DOHH2 (cell line): ENCODE measurements around the gene LTA4H.

Source experiments
- H3F3A ChIP-seq: fragments of 200-600 bp; sonication (generic), shearing (Covaris generic); 2 replicates; pipeline ENCODE4 v1.6.0; 2016; ENCODE audit warnings: antibody characterized with exemption, mild to moderate bottlenecking; ENCODE audit not compliant: control insufficient read depth, insufficient read depth
- H3K27ac ChIP-seq: fragments of 200-600 bp; sonication (generic); 2 replicates; pipeline ENCODE4 v1.5.1; 2014; ENCODE audit warnings: low read depth, mild to moderate bottlenecking, low read length, moderate library complexity
- H3K27me3 ChIP-seq: fragments of 200-600 bp; sonication (generic); 2 replicates; pipeline ENCODE4 v1.6.1; 2014; ENCODE audit warnings: mild to moderate bottlenecking, low read length, mixed read lengths; ENCODE audit not compliant: control insufficient read depth
- H3K36me3 ChIP-seq: fragments of 200-600 bp; sonication (generic); 2 replicates; pipeline ENCODE4 v1.6.1; 2014; ENCODE audit warnings: mild to moderate bottlenecking, low read length, moderate library complexity, mixed read lengths; ENCODE audit not compliant: control insufficient read depth
- H3K4me1 ChIP-seq: fragments of 200-600 bp; sonication (generic); 2 replicates; pipeline ENCODE4 v1.6.1; 2014; ENCODE audit warnings: mild to moderate bottlenecking, low read length, mixed read lengths; ENCODE audit not compliant: control insufficient read depth
- H3K4me2 ChIP-seq: fragments of 200-600 bp; sonication (generic); 2 replicates; pipeline ENCODE4 v1.6.0; 2014; ENCODE audit warnings: mild to moderate bottlenecking, low read length, moderate library complexity
- H3K4me3 ChIP-seq: fragments of 200-600 bp; sonication (generic); 2 replicates; pipeline ENCODE4 v1.5.1; 2014; ENCODE audit warnings: mild to moderate bottlenecking, low read length, mixed read lengths
- H3K79me2 ChIP-seq: fragments of 200-600 bp; sonication (generic); 2 replicates; pipeline ENCODE4 v1.6.1; 2014; ENCODE audit warnings: mild to moderate bottlenecking, low read length, mixed read lengths; ENCODE audit not compliant: control insufficient read depth
- H3K9me2 ChIP-seq: fragments of 200-600 bp; sonication (generic); replicated peaks from 2 replicates; pipeline ENCODE4 v1.6.1; 2014; ENCODE audit warnings: mild to moderate bottlenecking, low read length, mixed read lengths; ENCODE audit not compliant: control insufficient read depth
- H3K9me3 ChIP-seq: fragments of 200-600 bp; sonication (generic); 2 replicates; pipeline ENCODE4 v1.6.1; 2014; ENCODE audit warnings: antibody characterized with exemption, low read length, mixed read lengths; ENCODE audit not compliant: control insufficient read depth, insufficient read depth
- H4K20me1 ChIP-seq: fragments of 200-600 bp; sonication (generic); 2 replicates; pipeline ENCODE4 v1.6.0; 2014; ENCODE audit warnings: low read depth, mild to moderate bottlenecking, antibody characterized with exemption, low read length, moderate library complexity; ENCODE audit not compliant: control insufficient read depth, insufficient read depth
- EZH2phosphoT487 ChIP-seq: fragments of 200-600 bp; sonication (generic); IDR thresholded peaks from 2 replicates; pipeline ENCODE4 v1.6.1; 2017; ENCODE audit warnings: borderline replicate concordance, mild to moderate bottlenecking, antibody characterized with exemption, low read length, moderate library complexity, mixed read lengths
- TF ChIP-seq, protein P1 (sequence below): fragments of 200-600 bp; sonication (generic); IDR thresholded peaks from one replicate; pipeline ENCODE4 v1.5.1; 2014; ENCODE audit warnings: antibody characterized with exemption, mild to moderate bottlenecking, low read depth, low read length; ENCODE audit not compliant: poor library complexity, severe bottlenecking

The LTA4H gene

DNA sequence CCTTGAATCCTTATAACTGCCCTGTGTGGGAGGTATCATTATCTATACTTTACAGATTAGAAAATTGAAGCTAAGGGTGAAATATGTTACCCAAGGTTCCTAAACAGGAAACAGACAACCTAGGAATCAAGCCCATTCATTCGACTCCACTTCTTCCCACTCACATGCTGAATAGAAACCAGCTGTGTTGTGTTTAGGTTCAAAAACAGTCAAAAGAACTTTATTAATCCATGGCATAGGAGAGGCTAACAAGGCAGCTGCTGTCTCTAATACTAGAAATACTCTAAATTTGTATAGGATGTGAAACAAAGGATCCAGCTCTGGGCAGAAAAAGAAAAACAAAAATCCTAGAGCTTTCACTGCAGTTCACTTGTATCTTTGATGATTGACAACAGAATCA is 82.4 kb downstream of the LTA4H start:
- Histone ChIP-seq H3K27me3 (peaks cover 21% of the 10 kb centered on the region), H3K36me3 (no peaks in the 10 kb centered on the region), H3K9me3 (no peaks in the 10 kb centered on the region), H3F3A (no peaks in the 10 kb centered on the region), H3K79me2 (no peaks in the 10 kb centered on the region), H3K9me2 (no peaks in the 10 kb centered on the region), H3K4me1 (no peaks in the 10 kb centered on the region), H4K20me1 (no peaks in the 10 kb centered on the region), H3K4me2 (no peak overlapping the region), H3K4me3 (no peak overlapping the region), H3K27ac (no peak overlapping the region)
- TF ChIP-seq, protein P1, sequence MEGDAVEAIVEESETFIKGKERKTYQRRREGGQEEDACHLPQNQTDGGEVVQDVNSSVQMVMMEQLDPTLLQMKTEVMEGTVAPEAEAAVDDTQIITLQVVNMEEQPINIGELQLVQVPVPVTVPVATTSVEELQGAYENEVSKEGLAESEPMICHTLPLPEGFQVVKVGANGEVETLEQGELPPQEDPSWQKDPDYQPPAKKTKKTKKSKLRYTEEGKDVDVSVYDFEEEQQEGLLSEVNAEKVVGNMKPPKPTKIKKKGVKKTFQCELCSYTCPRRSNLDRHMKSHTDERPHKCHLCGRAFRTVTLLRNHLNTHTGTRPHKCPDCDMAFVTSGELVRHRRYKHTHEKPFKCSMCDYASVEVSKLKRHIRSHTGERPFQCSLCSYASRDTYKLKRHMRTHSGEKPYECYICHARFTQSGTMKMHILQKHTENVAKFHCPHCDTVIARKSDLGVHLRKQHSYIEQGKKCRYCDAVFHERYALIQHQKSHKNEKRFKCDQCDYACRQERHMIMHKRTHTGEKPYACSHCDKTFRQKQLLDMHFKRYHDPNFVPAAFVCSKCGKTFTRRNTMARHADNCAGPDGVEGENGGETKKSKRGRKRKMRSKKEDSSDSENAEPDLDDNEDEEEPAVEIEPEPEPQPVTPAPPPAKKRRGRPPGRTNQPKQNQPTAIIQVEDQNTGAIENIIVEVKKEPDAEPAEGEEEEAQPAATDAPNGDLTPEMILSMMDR, result no peak
- no peak for TF ChIP-seq EZH2phosphoT487

- peaks cover 21% of the 10 kb centered on the region for H3K27me3 ChIP-seq
- H3K27ac ChIP-seq, result no peak overlapping the region
- no peaks in the 10 kb centered on the region for H3F3A ChIP-seq
- no peaks in the 10 kb centered on the region for H4K20me1 ChIP-seq
- no peaks in the 10 kb centered on the region for H3K9me2 ChIP-seq
- no peaks in the 10 kb centered on the region for H3K79me2 ChIP-seq
- no peaks in the 10 kb centered on the region for H3K9me3 ChIP-seq
- H3K4me2 ChIP-seq, result no peak overlapping the region
- H3K4me3 ChIP-seq, result no peak overlapping the region
- no peaks in the 10 kb centered on the region for H3K4me1 ChIP-seq
- H3K36me3 ChIP-seq, result no peaks in the 10 kb centered on the region
- TF ChIP-seq, protein P1, result no peak
- TF ChIP-seq EZH2phosphoT487, result no peak
Measured at GRCh38 chr12:95951515-95951914, 83.9 kb downstream of the LTA4H start.
